Keratinocyte (primary cell): Measurements from ENCODE around the gene PACS2. TPM values are rescaled to one million over a fixed set of nuclear protein-coding genes. Genes with fewer than 3 reads are reported as not detected.

Source experiments
- DNase-seq: peaks from one replicate; pipeline ENCODE4 v3.0.0-alpha.2; 2011; ENCODE audit warnings: low read depth, missing footprints, low spot score
- FAIRE-seq: peaks from 2 replicates; lab custom pipeline; 2011; peaks lifted over from hg19 to GRCh38; lab: Jason Lieb, UNC
- H2AFZ ChIP-seq: 2 replicates; pipeline ENCODE4 v1.6.0; 2012; ENCODE audit warnings: low read length, control low read depth, inconsistent platforms; ENCODE audit not compliant: control insufficient read depth
- H3K27ac ChIP-seq: 2 replicates; pipeline ENCODE4 v1.5.1; 2011; ENCODE audit warnings: low read length; ENCODE audit not compliant: control insufficient read depth, insufficient read depth
- H3K27me3 ChIP-seq: 3 replicates; pipeline ENCODE4 v1.6.0; 2011; ENCODE audit warnings: low read length; ENCODE audit not compliant: control insufficient read depth, insufficient read depth; ENCODE audit errors: extremely low read depth
- H3K36me3 ChIP-seq, 2 experiments: 2 replicates in 1 of 2; 3 replicates in 1 of 2; pipeline ENCODE4 v1.5.1; 2011; ENCODE audit warnings: low read length in 2 of 2, mild to moderate bottlenecking in 1 of 2; ENCODE audit not compliant: control insufficient read depth in 2 of 2, insufficient read depth in 2 of 2; ENCODE audit errors: extremely low read depth in 1 of 2
- H3K4me1 ChIP-seq: 3 replicates; pipeline ENCODE4 v1.5.1; 2011; ENCODE audit warnings: low read length; ENCODE audit not compliant: control insufficient read depth, insufficient read depth; ENCODE audit errors: extremely low read depth
- H3K4me2 ChIP-seq: 3 replicates; pipeline ENCODE4 v1.6.0; 2011; ENCODE audit warnings: low read depth, low read length; ENCODE audit not compliant: control insufficient read depth, insufficient read depth; ENCODE audit errors: extremely low read depth
- H3K4me3 ChIP-seq, 3 experiments: fragments of 200-600 bp in 1 of 3; sonication (generic) in 1 of 3; 2 replicates in 2 of 3; 3 replicates in 1 of 3; pipeline ENCODE4 v1.5.1; 2011 to 2016; ENCODE audit warnings: low read length in 3 of 3, mild to moderate bottlenecking in 3 of 3, control low read depth in 2 of 3, inconsistent platforms in 1 of 3, low read depth in 1 of 3, mixed read lengths in 1 of 3, mixed run types in 1 of 3, moderate library complexity in 1 of 3; ENCODE audit not compliant: control insufficient read depth in 2 of 3, insufficient read depth in 2 of 3; ENCODE audit errors: extremely low read depth in 1 of 3
- H3K79me2 ChIP-seq: 2 replicates; pipeline ENCODE4 v1.6.0; 2012; ENCODE audit warnings: low read length; ENCODE audit not compliant: control insufficient read depth, insufficient read depth
- H3K9ac ChIP-seq: 3 replicates; pipeline ENCODE4 v1.6.0; 2011; ENCODE audit warnings: low read length; ENCODE audit not compliant: control insufficient read depth, insufficient read depth; ENCODE audit errors: extremely low read depth
- H3K9me1 ChIP-seq: 3 replicates; pipeline ENCODE4 v1.6.0; 2011; ENCODE audit warnings: low read length; ENCODE audit not compliant: control insufficient read depth, insufficient read depth; ENCODE audit errors: extremely low read depth
- H3K9me3 ChIP-seq: 2 replicates; pipeline ENCODE4 v1.5.1; 2012; ENCODE audit warnings: low read depth, low read length; ENCODE audit not compliant: control insufficient read depth
- H4K20me1 ChIP-seq: 3 replicates; pipeline ENCODE4 v1.6.0; 2011; ENCODE audit warnings: low read length; ENCODE audit not compliant: control insufficient read depth, insufficient read depth; ENCODE audit errors: extremely low read depth
- EZH2 ChIP-seq: IDR thresholded peaks from one replicate; pipeline ENCODE4 v1.6.1; 2012; ENCODE audit warnings: inconsistent platforms, mild to moderate bottlenecking, low read length, moderate library complexity
- dilution Hi-C: fragments of 300-500 bp; cut with MboI; formaldehyde crosslinking; loops from one replicate; pipeline ENCODE4 v1.7.0; 2020; ENCODE audit warnings: low sequenced_read_pairs; ENCODE audit not compliant: extremely low pct_ligation_motif_present
- polyA plus RNA-seq, 5 experiments: library from polyadenylated mRNA; depleted of rRNA in 3 of 5; stranded (reverse) in 3 of 5; stranded (forward) in 1 of 5; unstranded in 1 of 5; fragments of >200 nt; gene quantifications; 1 replicate in 1 of 5; 2 replicates in 3 of 5; 3 replicates in 1 of 5; pipeline versions ENCODE4 v1.2.1 to v1.2.3, GENCODE V29; 2011 to 2012; ENCODE audit warnings: missing spikeins in 2 of 5, low read depth in 1 of 5, low replicate concordance in 1 of 5
- TF ChIP-seq, protein P1 (sequence below), 3 experiments: IDR thresholded peaks in 1 of 3; conservative IDR thresholded peaks in 1 of 3; optimal IDR thresholded peaks in 1 of 3; 2 replicates in 2 of 3; 3 replicates in 1 of 3; pipeline versions ENCODE3 to v1.5.1; 2011; ENCODE audit warnings: low read length in 3 of 3, mild to moderate bottlenecking in 3 of 3, moderate library complexity in 2 of 3, control low read depth in 1 of 3, inconsistent platforms in 1 of 3; ENCODE audit not compliant: insufficient read depth in 2 of 3; ENCODE audit errors: extremely low read depth in 1 of 3

Gene PACS2
- polyA plus RNA-seq, 1 donor (not counting 4 experiments of a cell fraction or from before 2014, with no cell fraction given) = 11.8 TPM

DNA sequence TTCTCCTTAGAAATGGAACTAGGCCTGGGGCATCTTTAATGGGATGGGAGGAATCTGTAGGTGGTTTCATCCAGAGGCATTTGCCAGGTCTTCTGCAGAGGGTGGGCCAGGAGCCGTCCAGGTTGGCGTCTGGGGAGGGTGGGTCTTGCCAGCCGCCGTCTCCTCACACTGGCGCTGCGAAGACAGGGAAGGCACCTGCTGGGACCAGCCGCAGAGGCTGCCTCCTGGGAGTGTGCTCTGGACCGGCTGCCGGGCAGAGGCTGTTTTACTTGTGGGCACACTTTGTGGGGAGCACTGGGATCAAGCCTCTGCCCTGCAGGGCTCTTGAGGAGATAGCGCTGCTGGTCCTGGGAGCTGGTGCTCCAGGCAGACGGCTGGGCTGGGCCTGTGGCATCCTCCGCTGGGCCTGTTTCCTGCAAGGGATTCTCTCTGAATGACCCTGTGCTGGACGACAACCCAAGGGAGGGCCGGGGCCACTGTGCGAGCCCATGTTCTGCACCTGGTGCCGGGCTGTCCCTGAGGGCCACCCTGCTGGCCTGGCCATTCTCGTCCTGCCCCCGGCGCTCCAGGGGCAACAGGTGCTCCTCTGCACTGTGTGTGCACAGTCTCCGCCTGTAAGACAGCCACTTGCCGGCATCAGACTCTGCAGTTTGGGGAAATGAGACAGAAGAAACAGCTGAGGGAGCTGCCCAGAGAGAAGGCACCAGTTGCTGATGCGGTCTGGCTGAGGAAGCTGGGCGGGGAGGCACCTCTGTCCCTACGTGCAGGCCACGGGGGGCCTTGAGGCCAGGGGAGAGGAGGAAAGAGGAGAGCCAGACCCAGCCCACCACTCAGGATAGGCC is 73.8 kb downstream of the PACS2 start:
- H3K27ac ChIP-seq = no peak overlapping the region
- H3K4me1 ChIP-seq = no peaks in the 10 kb centered on the region
- H3K4me3 ChIP-seq = no peak overlapping the region
- H3K36me3 ChIP-seq = peaks cover 0 to 5% of the 10 kb centered on the region in 2 experiments
- dilution Hi-C loops = no loop called here
- H3K9me1 ChIP-seq = no peaks in the 10 kb centered on the region
- no peaks in the 10 kb centered on the region for H3K79me2 ChIP-seq
- no peaks in the 10 kb centered on the region for H3K9me3 ChIP-seq
- DNase-seq = no peak
- H3K9ac ChIP-seq = no peak overlapping the region
- FAIRE-seq = no peak
- H3K4me2 ChIP-seq = no peak overlapping the region
- no peaks in the 10 kb centered on the region for H4K20me1 ChIP-seq
- TF ChIP-seq, protein P1, sequence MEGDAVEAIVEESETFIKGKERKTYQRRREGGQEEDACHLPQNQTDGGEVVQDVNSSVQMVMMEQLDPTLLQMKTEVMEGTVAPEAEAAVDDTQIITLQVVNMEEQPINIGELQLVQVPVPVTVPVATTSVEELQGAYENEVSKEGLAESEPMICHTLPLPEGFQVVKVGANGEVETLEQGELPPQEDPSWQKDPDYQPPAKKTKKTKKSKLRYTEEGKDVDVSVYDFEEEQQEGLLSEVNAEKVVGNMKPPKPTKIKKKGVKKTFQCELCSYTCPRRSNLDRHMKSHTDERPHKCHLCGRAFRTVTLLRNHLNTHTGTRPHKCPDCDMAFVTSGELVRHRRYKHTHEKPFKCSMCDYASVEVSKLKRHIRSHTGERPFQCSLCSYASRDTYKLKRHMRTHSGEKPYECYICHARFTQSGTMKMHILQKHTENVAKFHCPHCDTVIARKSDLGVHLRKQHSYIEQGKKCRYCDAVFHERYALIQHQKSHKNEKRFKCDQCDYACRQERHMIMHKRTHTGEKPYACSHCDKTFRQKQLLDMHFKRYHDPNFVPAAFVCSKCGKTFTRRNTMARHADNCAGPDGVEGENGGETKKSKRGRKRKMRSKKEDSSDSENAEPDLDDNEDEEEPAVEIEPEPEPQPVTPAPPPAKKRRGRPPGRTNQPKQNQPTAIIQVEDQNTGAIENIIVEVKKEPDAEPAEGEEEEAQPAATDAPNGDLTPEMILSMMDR (optimal IDR thresholded peaks at IDR 0.05 in 1 of 3, IDR thresholded peaks at IDR 0.05 in 1 of 3, conservative IDR thresholded peaks at IDR 0.05 in 1 of 3; ENCODE audit: extremely low read depth in 1 of 3, insufficient read depth in 2 of 3, low read length in 3 of 3) = no peak
- no peak for TF ChIP-seq EZH2
- H3K27me3 ChIP-seq = no peaks in the 10 kb centered on the region
- no peak overlapping the region for H2AFZ ChIP-seq

GRCh38 chr14:105388976-105389375 is 74.4 kb downstream of the PACS2 start:
- no peaks in the 10 kb centered on the region for H3K9me1 ChIP-seq
- dilution Hi-C loops = no loop called here
- H3K79me2 ChIP-seq = no peaks in the 10 kb centered on the region
- H3K9ac ChIP-seq = no peak overlapping the region
- no peaks in the 10 kb centered on the region for H4K20me1 ChIP-seq
- no peak overlapping the region for H3K4me2 ChIP-seq
- DNase-seq (no peak), FAIRE-seq (no peak)
- no peak overlapping the region for H2AFZ ChIP-seq
- H3K4me3 ChIP-seq = no peak overlapping the region
- no peak overlapping the region for H3K27ac ChIP-seq
- H3K27me3 ChIP-seq = no peaks in the 10 kb centered on the region
- peaks cover 0 to 5% of the 10 kb centered on the region in 2 experiments for H3K36me3 ChIP-seq
- H3K9me3 ChIP-seq = no peaks in the 10 kb centered on the region
- H3K4me1 ChIP-seq = no peaks in the 10 kb centered on the region
- no peak for TF ChIP-seq EZH2
- TF ChIP-seq, protein P1 (optimal IDR thresholded peaks at IDR 0.05 in 1 of 3, IDR thresholded peaks at IDR 0.05 in 1 of 3, conservative IDR thresholded peaks at IDR 0.05 in 1 of 3; ENCODE audit: extremely low read depth in 1 of 3, insufficient read depth in 2 of 3, low read length in 3 of 3) = no peak
